ENCODE measurements around the gene TMEM217. TPM values are rescaled to one million over a fixed set of nuclear protein-coding genes. Genes with fewer than 3 reads are reported as not detected.

Gene TMEM217
- total and polyA plus RNA-seq, 3 donors from 2014 or later = 13.3 to 46.5 (median 16.2) TPM

- Histone ChIP-seq H3K27me3 (no peaks in the 10 kb centered on the region), H3K36me3 (ENCODE audit: low read depth, missing control alignments) (no peaks in the 10 kb centered on the region), H3K4me3 (no peak overlapping the region), H3K9me3 (no peaks in the 10 kb centered on the region), H3K27ac (peak overlapping the region in 1 of 2 donors; percentile 59), H3K4me1 (peaks cover 20% of the 10 kb centered on the region)
- DNase-seq = no peak
- WGBS, 2 donors = 76 to 90% methylated on average over 3 of the region's 3 CpGs
- intact Hi-C loops (cut with DNase I; ENCODE audit: low total_unique reads) = no loop called here
- TF ChIP-seq CTCF (IDR thresholded peaks at IDR 0.05) = no peak
- TF ChIP-seq POLR2A (IDR thresholded peaks at IDR 0.05) = no peak
Observed at GRCh38 chr6:37239526-37239925, 18.4 kb downstream of the TMEM217 start.

- peaks cover 9% of the 10 kb centered on the region for H3K4me1 ChIP-seq
- no peak overlapping the region for H3K4me3 ChIP-seq
- no peak for TF ChIP-seq CTCF (IDR thresholded peaks at IDR 0.05)
- TF ChIP-seq POLR2A (IDR thresholded peaks at IDR 0.05) = no peak
- no peak for DNase-seq
- intact Hi-C loops (cut with DNase I; ENCODE audit: low total_unique reads) = no loop called here
- 68 to 86% methylated on average over 1 of the region's 1 CpG for WGBS, 2 donors
- no peaks in the 10 kb centered on the region for H3K36me3 ChIP-seq (ENCODE audit: low read depth, missing control alignments)
- no peak overlapping the region for H3K27ac ChIP-seq
- H3K9me3 ChIP-seq = no peaks in the 10 kb centered on the region
- H3K27me3 ChIP-seq = no peaks in the 10 kb centered on the region
Observed at GRCh38 chr6:37238381-37238780, 19.6 kb downstream of the TMEM217 start.

GRCh38 chr6:37237789-37238188, 20.2 kb downstream of the TMEM217 start:
- Histone ChIP-seq H3K4me1 (peaks cover 7% of the 10 kb centered on the region), H3K27me3 (no peaks in the 10 kb centered on the region), H3K27ac (no peak overlapping the region), H3K4me3 (no peak overlapping the region), H3K9me3 (no peaks in the 10 kb centered on the region), H3K36me3 (ENCODE audit: low read depth, missing control alignments) (no peaks in the 10 kb centered on the region)
- intact Hi-C loops (cut with DNase I; ENCODE audit: low total_unique reads) = no loop called here
- DNase-seq = no peak
- TF ChIP-seq CTCF (IDR thresholded peaks at IDR 0.05) = no peak
- no peak for TF ChIP-seq POLR2A (IDR thresholded peaks at IDR 0.05)

- H3K27ac ChIP-seq = no peak overlapping the region
- H3K36me3 ChIP-seq (ENCODE audit: low read depth, missing control alignments) = no peaks in the 10 kb centered on the region
- no peaks in the 10 kb centered on the region for H3K27me3 ChIP-seq
- DNase-seq = no peak
- peaks cover 7% of the 10 kb centered on the region for H3K4me1 ChIP-seq
- intact Hi-C loops (cut with DNase I; ENCODE audit: low total_unique reads) = no loop called here
- TF ChIP-seq POLR2A (IDR thresholded peaks at IDR 0.05) (no peak), CTCF (IDR thresholded peaks at IDR 0.05) (no peak)
- WGBS, 2 donors = 64 to 82% methylated on average over 2 of the region's 2 CpGs
- no peak overlapping the region for H3K4me3 ChIP-seq
- no peaks in the 10 kb centered on the region for H3K9me3 ChIP-seq
Observed at GRCh38 chr6:37236921-37237320, 21.0 kb downstream of the TMEM217 start.

- Histone ChIP-seq H3K27me3 (no peaks in the 10 kb centered on the region), H3K36me3 (ENCODE audit: low read depth, missing control alignments) (no peaks in the 10 kb centered on the region), H3K9me3 (no peaks in the 10 kb centered on the region), H3K4me1 (no peaks in the 10 kb centered on the region), H3K27ac (no peak overlapping the region), H3K4me3 (no peak overlapping the region)
- TF ChIP-seq CTCF (IDR thresholded peaks at IDR 0.05) (no peak), POLR2A (IDR thresholded peaks at IDR 0.05) (no peak)
- 78 to 82% methylated on average over 7 of the region's 7 CpGs for WGBS, 2 donors
- no peak for DNase-seq
- intact Hi-C loops (cut with DNase I; ENCODE audit: low total_unique reads) = no loop called here
Observed at GRCh38 chr6:37233541-37233940, 24.4 kb downstream of the TMEM217 start.

All from testis (tissue), 3 donors.